Activated CD4-positive, alpha-beta memory T cell treated with anti-CD3 and anti-CD28 coated beads, Interleukin-2, amount 10 ng/mL, durations not matched to agents 7 days and 5 days (primary cell): ENCODE measurements around the gene DYSF. TPM values are rescaled to one million over a fixed set of nuclear protein-coding genes. Genes with fewer than 3 reads are reported as not detected.

Experiments
- CTCF ChIA-PET: fragments of 350-600 bp; sonication (Branson Sonifier 250); formaldehyde crosslinking; loops from one replicate; lab custom pipeline; 2021; ENCODE audit warnings: antibody characterized with exemption, inconsistent platforms; lab: Charles Lee
- POLR2A ChIA-PET: fragments of 350-600 bp; sonication (Branson Sonifier 250); formaldehyde crosslinking; loops from one replicate; lab custom pipeline; 2021; ENCODE audit warnings: antibody characterized with exemption; lab: Charles Lee
- DNase-seq: peaks from one replicate; pipeline ENCODE4 v3.0.0-alpha.2; 2020
- H3K27ac Mint-ChIP-seq: one replicate; pipeline ENCODE4 v1.8.0; 2021; ENCODE audit warnings: mild to moderate bottlenecking, mixed read lengths
- H3K27me3 Mint-ChIP-seq: one replicate; pipeline ENCODE4 v1.8.0; 2021; ENCODE audit warnings: mixed read lengths
- H3K36me3 Mint-ChIP-seq: one replicate; pipeline ENCODE4 v1.8.0; 2021; ENCODE audit warnings: low read depth, mixed read lengths
- H3K4me1 Mint-ChIP-seq: one replicate; pipeline ENCODE4 v1.8.0; 2021; ENCODE audit warnings: mixed read lengths
- H3K4me3 Mint-ChIP-seq: one replicate; pipeline ENCODE4 v1.8.0; 2021; ENCODE audit warnings: mild to moderate bottlenecking, mixed read lengths
- H3K9me3 Mint-ChIP-seq: one replicate; pipeline ENCODE4 v1.8.0; 2021; ENCODE audit warnings: mixed read lengths
- total RNA-seq, 2 experiments: library from RNA; stranded (reverse); gene quantifications; one replicate each; pipeline ENCODE4 v1.2.3, GENCODE V29; 2021

Gene DYSF
- total RNA-seq, 2 experiments from 2014 or later, result not detected

GRCh38 chr2:71702971-71703898 is 249.9 kb downstream of the DYSF start:
- H3K9me3 Mint-ChIP-seq, result no peaks in the 10 kb centered on the region
- CTCF ChIA-PET, result no interaction called here
- no peaks in the 10 kb centered on the region for H3K4me1 Mint-ChIP-seq
- no peaks in the 10 kb centered on the region for H3K36me3 Mint-ChIP-seq
- POLR2A ChIA-PET, result no interaction called here
- no peaks in the 10 kb centered on the region for H3K27me3 Mint-ChIP-seq
- no peak for DNase-seq
- no peak overlapping the region for H3K4me3 Mint-ChIP-seq
- no peak overlapping the region for H3K27ac Mint-ChIP-seq

- CTCF ChIA-PET, result no interaction called here
These were observed 250.8 kb downstream of the DYSF start for GRCh38 chr2:71704131-71704561.

GRCh38 chr2:71704688-71705087 is 251.3 kb downstream of the DYSF start:
- Mint-ChIP-seq H3K4me1 (no peaks in the 10 kb centered on the region), H3K27me3 (no peaks in the 10 kb centered on the region), H3K36me3 (no peaks in the 10 kb centered on the region), H3K27ac (no peak overlapping the region), H3K4me3 (no peak overlapping the region), H3K9me3 (no peaks in the 10 kb centered on the region)
- DNase-seq, result no peak
- ChIA-PET POLR2A (no interaction called here), CTCF (no interaction called here)

More at GRCh38 chr2:71704131-71704561, 250.8 kb downstream of the DYSF start:
- no peak overlapping the region for H3K4me3 Mint-ChIP-seq
- H3K27ac Mint-ChIP-seq, result no peak overlapping the region
- no peaks in the 10 kb centered on the region for H3K9me3 Mint-ChIP-seq
- H3K4me1 Mint-ChIP-seq, result no peaks in the 10 kb centered on the region
- H3K27me3 Mint-ChIP-seq, result no peaks in the 10 kb centered on the region
- H3K36me3 Mint-ChIP-seq, result no peaks in the 10 kb centered on the region
- no peak for DNase-seq
- POLR2A ChIA-PET, result no interaction called here

- CTCF ChIA-PET, result no interaction called here
- no peak for DNase-seq
- Mint-ChIP-seq H3K36me3 (no peaks in the 10 kb centered on the region), H3K27ac (no peak overlapping the region), H3K4me1 (no peaks in the 10 kb centered on the region), H3K27me3 (no peaks in the 10 kb centered on the region), H3K9me3 (no peaks in the 10 kb centered on the region), H3K4me3 (no peak overlapping the region)
- POLR2A ChIA-PET, result no interaction called here
These were observed 252.0 kb downstream of the DYSF start for GRCh38 chr2:71705171-71705960.

- no peaks in the 10 kb centered on the region for H3K27me3 Mint-ChIP-seq
- CTCF ChIA-PET, result no interaction called here
- H3K4me1 Mint-ChIP-seq, result no peaks in the 10 kb centered on the region
- no peak overlapping the region for H3K4me3 Mint-ChIP-seq
- no peak overlapping the region for H3K27ac Mint-ChIP-seq
- POLR2A ChIA-PET, result no interaction called here
- no peaks in the 10 kb centered on the region for H3K36me3 Mint-ChIP-seq
- no peaks in the 10 kb centered on the region for H3K9me3 Mint-ChIP-seq
- DNase-seq, result no peak
These were observed 252.8 kb downstream of the DYSF start for GRCh38 chr2:71706121-71706520.

GRCh38 chr2:71706836-71707235 is 253.5 kb downstream of the DYSF start:
- Mint-ChIP-seq H3K4me3 (no peak overlapping the region), H3K4me1 (no peaks in the 10 kb centered on the region), H3K9me3 (no peaks in the 10 kb centered on the region), H3K27me3 (peaks cover 3% of the 10 kb centered on the region), H3K27ac (no peak overlapping the region), H3K36me3 (no peaks in the 10 kb centered on the region)
- CTCF ChIA-PET, result no interaction called here
- POLR2A ChIA-PET, result no interaction called here
- no peak for DNase-seq

- no peak overlapping the region for H3K4me3 Mint-ChIP-seq
- H3K27ac Mint-ChIP-seq, result no peak overlapping the region
- H3K27me3 Mint-ChIP-seq, result peaks cover 3% of the 10 kb centered on the region
- ChIA-PET CTCF (no interaction called here), POLR2A (no interaction called here)
- no peak for DNase-seq
- H3K36me3 Mint-ChIP-seq, result no peaks in the 10 kb centered on the region
- H3K9me3 Mint-ChIP-seq, result no peaks in the 10 kb centered on the region
- H3K4me1 Mint-ChIP-seq, result no peaks in the 10 kb centered on the region
These were observed 257.2 kb downstream of the DYSF start for GRCh38 chr2:71710367-71711132.

GRCh38 chr2:71711133-71711855 is 257.9 kb downstream of the DYSF start:
- H3K4me3 Mint-ChIP-seq, result no peak overlapping the region

GRCh38 chr2:71712158-71712818 is 258.9 kb downstream of the DYSF start:
- H3K4me3 Mint-ChIP-seq, result no peak overlapping the region
- H3K27ac Mint-ChIP-seq, result no peak overlapping the region
- ChIA-PET POLR2A (no interaction called here), CTCF (no interaction called here)
- no peaks in the 10 kb centered on the region for H3K9me3 Mint-ChIP-seq
- no peaks in the 10 kb centered on the region for H3K4me1 Mint-ChIP-seq
- H3K27me3 Mint-ChIP-seq, result peaks cover 3% of the 10 kb centered on the region
- no peaks in the 10 kb centered on the region for H3K36me3 Mint-ChIP-seq
- no peak for DNase-seq

More at GRCh38 chr2:71711133-71711855, 257.9 kb downstream of the DYSF start:
- Mint-ChIP-seq H3K27ac (no peak overlapping the region), H3K36me3 (no peaks in the 10 kb centered on the region), H3K9me3 (no peaks in the 10 kb centered on the region), H3K4me1 (no peaks in the 10 kb centered on the region), H3K27me3 (peaks cover 3% of the 10 kb centered on the region)
- no peak for DNase-seq
- ChIA-PET CTCF (no interaction called here), POLR2A (no interaction called here)

- ChIA-PET CTCF (no interaction called here), POLR2A (no interaction called here)
- Mint-ChIP-seq H3K4me3 (no peak overlapping the region), H3K27ac (no peak overlapping the region), H3K9me3 (no peaks in the 10 kb centered on the region), H3K27me3 (peaks cover 3% of the 10 kb centered on the region), H3K4me1 (no peaks in the 10 kb centered on the region), H3K36me3 (no peaks in the 10 kb centered on the region)
- DNase-seq, result no peak
These were observed 260.5 kb downstream of the DYSF start for GRCh38 chr2:71713581-71714580.

GRCh38 chr2:71714601-71715240 is 261.4 kb downstream of the DYSF start:
- CTCF ChIA-PET, result no interaction called here
- Mint-ChIP-seq H3K4me1 (no peaks in the 10 kb centered on the region), H3K27ac (no peak overlapping the region), H3K9me3 (no peaks in the 10 kb centered on the region), H3K4me3 (no peak overlapping the region), H3K36me3 (no peaks in the 10 kb centered on the region), H3K27me3 (peaks cover 3% of the 10 kb centered on the region)
- POLR2A ChIA-PET, result no interaction called here
- DNase-seq, result no peak
